HepG2 (cell line): Measurements from ENCODE around the gene EPB41. TPM values are rescaled to one million over a fixed set of nuclear protein-coding genes. Genes with fewer than 3 reads are reported as not detected.

ENCODE experiments used
- ATAC-seq: fragments of 200-7000 bp; cut with Tn5 transposase; 3 replicates; pipeline ENCODE4 v1.9.1; 2020; ENCODE audit warnings: mild to moderate bottlenecking, moderate library complexity
- BruUV-seq: library from RNA; stranded (reverse); fragments of 400-500 nt; replicated peaks from 2 replicates; lab custom pipeline; 2021; lab: Mats Ljungman, UMichigan
- CTCF ChIA-PET: fragments of 300-600 bp; formaldehyde crosslinking; extraction: SDS; loops from one replicate; lab custom pipeline; 2021; ENCODE audit warnings: low total read pairs, inconsistent platforms, low intra/inter-chr PET ratio; lab: Yijun Ruan, JAX
- POLR2A ChIA-PET: fragments of 350-600 bp; sonication (Branson Sonifier 250); formaldehyde crosslinking; loops from one replicate; lab custom pipeline; 2020; ENCODE audit warnings: antibody characterized with exemption, inconsistent platforms; lab: Yijun Ruan, JAX
- DNase-seq: peaks from one replicate; pipeline ENCODE4 v3.0.0-alpha.2; 2015; ENCODE audit warnings: low spot score
- FAIRE-seq: peaks from 3 replicates; lab custom pipeline; 2011; peaks lifted over from hg19 to GRCh38; lab: Jason Lieb, UNC
- H2AFZ ChIP-seq: one replicate; pipeline ENCODE4 v1.6.1; 2011; ENCODE audit warnings: low read length, inconsistent platforms
- H3K27ac ChIP-seq: fragments of 300-600 bp; 3 replicates; pipeline ENCODE4 v1.8.0; 2011; ENCODE audit warnings: mixed run types, mild to moderate bottlenecking, mixed read lengths, low read length, inconsistent platforms; ENCODE audit not compliant: insufficient read depth; ENCODE audit errors: extremely low read length
- H3K27me3 ChIP-seq, 2 experiments: fragments of 200-600 bp in 1 of 2; 2 replicates in 1 of 2; 3 replicates in 1 of 2; pipeline versions ENCODE4 v1.6.0 to v1.8.0; 2011; ENCODE audit warnings: low read length in 2 of 2, mild to moderate bottlenecking in 2 of 2, moderate library complexity in 2 of 2, inconsistent platforms in 1 of 2; ENCODE audit not compliant: insufficient read depth in 2 of 2, control insufficient read depth in 1 of 2
- H3K36me3 ChIP-seq, 2 experiments: fragments of 200-600 bp in 1 of 2; replicated peaks in 1 of 2; 2 replicates in 1 of 2; 3 replicates in 1 of 2; pipeline versions ENCODE4 v1.5.1 to v1.8.0; 2011; ENCODE audit warnings: low read length in 2 of 2, inconsistent platforms in 1 of 2; ENCODE audit not compliant: insufficient read depth in 2 of 2, control insufficient read depth in 1 of 2
- H3K4me1 ChIP-seq: 2 replicates; pipeline ENCODE4 v1.5.1; 2012; ENCODE audit warnings: low read length, inconsistent platforms; ENCODE audit not compliant: insufficient read depth
- H3K4me2 ChIP-seq: 2 replicates; pipeline ENCODE4 v1.6.0; 2011; ENCODE audit warnings: low read depth, low read length, inconsistent platforms
- H3K4me3 ChIP-seq, 3 experiments: fragments of 200-600 bp in 1 of 3; sonication (generic), shearing (Covaris generic) in 1 of 3; replicated peaks in 1 of 3; 2 replicates each; pipeline ENCODE4 v1.5.1; 2011 to 2016; ENCODE audit warnings: low read length in 3 of 3, inconsistent platforms in 2 of 3, low read depth in 2 of 3, mild to moderate bottlenecking in 2 of 3, control low read depth in 1 of 3, mixed read lengths in 1 of 3; ENCODE audit not compliant: insufficient read depth in 1 of 3
- H3K79me2 ChIP-seq: one replicate; pipeline ENCODE4 v1.6.1; 2011; ENCODE audit warnings: low read length, inconsistent platforms; ENCODE audit not compliant: insufficient read depth
- H3K9ac ChIP-seq: 2 replicates; pipeline ENCODE4 v1.6.0; 2011; ENCODE audit warnings: mild to moderate bottlenecking, low read depth, low read length, inconsistent platforms; ENCODE audit not compliant: insufficient read depth
- H3K9me3 ChIP-seq: 2 replicates; pipeline ENCODE4 v1.5.1; 2012; ENCODE audit warnings: mild to moderate bottlenecking, low read length
- H4K20me1 ChIP-seq: 2 replicates; pipeline ENCODE4 v1.6.0; 2011; ENCODE audit warnings: inconsistent platforms, mild to moderate bottlenecking, low read length, moderate library complexity; ENCODE audit not compliant: insufficient read depth
- CBX5 ChIP-seq: sonication (generic); formaldehyde crosslinking; IDR thresholded peaks from 2 replicates; pipeline ENCODE4 v1.4.0; 2020; ENCODE audit warnings: missing genetic modification reagents, borderline replicate concordance
- HNF1A ChIP-seq, 2 experiments: sonication (generic) in 1 of 2; formaldehyde crosslinking in 1 of 2; IDR thresholded peaks; 2 replicates each; pipeline versions ENCODE4 v1.4.0 to v1.6.1; 2016 to 2020; ENCODE audit warnings: borderline replicate concordance in 1 of 2, low read depth in 1 of 2, mild to moderate bottlenecking in 1 of 2, missing genetic modification reagents in 1 of 2
- MEIS1 ChIP-seq: sonication (generic); formaldehyde crosslinking; IDR thresholded peaks from 2 replicates; pipeline ENCODE4 v1.9.0; 2021; ENCODE audit warnings: mild to moderate bottlenecking, missing genetic modification reagents, moderate library complexity, borderline replicate concordance
- NFE2L1 ChIP-seq: sonication (generic); formaldehyde crosslinking; IDR thresholded peaks from 2 replicates; pipeline ENCODE4 v1.4.0; 2020; ENCODE audit warnings: missing genetic modification reagents, mild to moderate bottlenecking, borderline replicate concordance
- RFXAP ChIP-seq: sonication (generic); formaldehyde crosslinking; IDR thresholded peaks from 2 replicates; pipeline ENCODE4 v1.4.0; 2020; ENCODE audit warnings: missing genetic modification reagents, borderline replicate concordance
- TBX2 ChIP-seq: sonication (generic); formaldehyde crosslinking; IDR thresholded peaks from 2 replicates; pipeline ENCODE4 v1.5.0; 2020; ENCODE audit warnings: missing genetic modification reagents, mild to moderate bottlenecking, borderline replicate concordance
- U2AF1 ChIP-seq: fragments of 200-400 bp; formaldehyde crosslinking; optimal IDR thresholded peaks from 2 replicates; pipeline ENCODE3; 2017; ENCODE audit warnings: mild to moderate bottlenecking, low read depth, low read length
- ZFY ChIP-seq: sonication (generic); formaldehyde crosslinking; IDR thresholded peaks from 2 replicates; pipeline ENCODE4 v1.4.0; 2020; ENCODE audit warnings: missing genetic modification reagents
- ZNF20 ChIP-seq: sonication (generic); formaldehyde crosslinking; IDR thresholded peaks from 2 replicates; pipeline ENCODE4 v1.4.0; 2020; ENCODE audit warnings: mild to moderate bottlenecking, moderate library complexity, missing genetic modification reagents
- ZNF589 ChIP-seq: sonication (generic); formaldehyde crosslinking; conservative IDR thresholded peaks from 2 replicates; pipeline ENCODE4 v1.8.0; 2022; ENCODE audit warnings: mild to moderate bottlenecking, moderate library complexity, missing genetic modification reagents
- ZNF780A ChIP-seq: sonication (generic); formaldehyde crosslinking; IDR thresholded peaks from 2 replicates; pipeline ENCODE4 v1.8.0; 2022; ENCODE audit warnings: mild to moderate bottlenecking, missing genetic modification reagents, moderate library complexity
- ZNF784 ChIP-seq: sonication (generic); formaldehyde crosslinking; IDR thresholded peaks from 2 replicates; pipeline ENCODE4 v1.5.1; 2020; ENCODE audit warnings: missing genetic modification reagents, mild to moderate bottlenecking, borderline replicate concordance
- WGBS: methylation state at CpG from one replicate; pipeline ENCODE4 v1.1.6; 2017; ENCODE audit warnings: low lambda C conversion rate; 5-methylcytosine and 5-hydroxymethylcytosine counted together
- in situ Hi-C: cut with HindIII; loops from 2 replicates; pipeline ENCODE4 v1.10.0; 2017; ENCODE audit warnings: low pct_unique_long_range_greater_than_20kb; ENCODE audit not compliant: extremely low pct_ligation_motif_present
- intact Hi-C: fragments of 100-400 bp; cut with micrococcal nuclease; formaldehyde crosslinking; loops from one replicate; pipeline ENCODE4 v1.10.0; 2022; ENCODE audit not compliant: unreplicated experiment
- polyA plus RNA-seq, 8 experiments: library from polyadenylated mRNA; depleted of rRNA in 3 of 8; stranded (reverse) in 7 of 8; unstranded in 1 of 8; fragments of >200 nt; fragmentation: Illumina TruSeq in 4 of 8; extraction: Trizol in 4 of 8; gene quantifications; 2 replicates each; pipeline versions ENCODE4 v1.2.1 to v1.2.3, GENCODE V29; 2011 to 2016; ENCODE audit warnings: low read depth in 4 of 8, missing spikeins in 1 of 8, mixed read lengths in 1 of 8; ENCODE audit not compliant: insufficient read depth in 1 of 8
- total RNA-seq, 5 experiments: library from RNA; depleted of rRNA; stranded (reverse); fragments of >200 nt; fragmentation: Illumina TruSeq; extraction: Trizol; gene quantifications; 2 replicates each; pipeline ENCODE4 v1.2.3, GENCODE V29; 2016; ENCODE audit warnings: low read depth in 1 of 5
- TF ChIP-seq, protein P1 (sequence below): sonication (generic); formaldehyde crosslinking; IDR thresholded peaks from 2 replicates; pipeline ENCODE4 v1.5.1; 2020; ENCODE audit warnings: mild to moderate bottlenecking, missing genetic modification reagents, moderate library complexity

Gene EPB41
- total and polyA plus RNA-seq, 2 of the 13 experiments (the other 11 are each of a cell fraction or from before 2014, with no cell fraction given): 34.5 to 46.7 TPM

DNA sequence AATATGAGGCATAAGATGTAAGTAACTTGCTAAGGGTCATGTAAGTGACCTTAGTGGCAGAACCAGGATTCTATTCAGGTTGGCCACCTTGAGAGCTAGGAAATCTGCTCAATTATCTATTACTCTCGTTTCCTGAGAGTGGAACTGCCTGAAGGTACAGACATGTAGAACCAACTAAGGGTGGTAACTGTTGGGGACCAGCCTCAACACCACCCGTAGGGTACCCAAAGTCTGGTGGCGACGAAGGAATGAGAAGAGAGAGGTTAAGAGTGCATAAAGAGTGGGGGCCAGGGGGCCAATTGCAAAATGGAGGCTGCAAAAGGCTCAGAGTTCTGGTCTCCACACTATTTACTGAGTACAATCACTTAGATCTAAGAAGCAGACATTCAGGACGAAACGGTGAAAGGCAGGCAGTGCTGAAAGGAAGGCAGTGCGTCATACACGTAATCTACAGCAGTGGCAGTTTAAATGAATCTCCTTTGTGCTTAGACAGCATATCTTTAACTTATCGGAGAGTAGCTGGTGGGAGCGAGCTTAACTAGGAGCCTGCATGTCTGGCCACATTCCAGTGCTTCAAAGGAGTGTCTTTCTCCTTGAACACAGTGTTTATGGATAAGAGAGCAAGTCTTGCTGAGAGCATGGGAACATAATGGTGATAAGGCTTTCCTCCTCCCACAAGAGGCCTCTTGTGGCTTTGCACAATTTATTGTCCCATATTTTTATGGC is 242.3 kb downstream of the EPB41 start (continued):
- no peak for TF ChIP-seq HNF1A (IDR thresholded peaks at IDR 0.05; ENCODE audit: low read depth)
- no peak for TF ChIP-seq HNF1A (CRISPR knock-in tag; IDR thresholded peaks at IDR 0.05; ENCODE audit: borderline replicate concordance)
- TF ChIP-seq ZNF784: no peak
- TF ChIP-seq ZNF589: no peak
- TF ChIP-seq, all 625 proteins: peak for 2

- Histone ChIP-seq H4K20me1 (peaks cover 5% of the 10 kb centered on the region; the same call in 1 of the 2 replicates), H3K4me2 (no peak overlapping the region), H3K36me3 (peaks cover 15 to 82% of the 10 kb centered on the region in 2 experiments), H3K9me3 (no peaks in the 10 kb centered on the region), H3K79me2 (peaks cover 10% of the 10 kb centered on the region), H2AFZ (no peak overlapping the region), H3K9ac (no peak overlapping the region), H3K4me1 (peaks cover 8% of the 10 kb centered on the region), H3K27ac (no peak overlapping the region), H3K27me3 (no peaks in the 10 kb centered on the region), H3K4me3 (no peak overlapping the region)
- FAIRE-seq (no peak), ATAC-seq (no peak), DNase-seq (no peak)
- CTCF ChIA-PET: no interaction called here
- POLR2A ChIA-PET: interaction anchor here (1.2 kb wide), 1 partner anchor 25 kb away, joined by 4 read pairs; the partner anchor contains the start of gene SRSF4
- intact Hi-C loops (no loop called here), in situ Hi-C loops (no loop called here)
- no TSS peak for BruUV-seq
- 97% methylated on average over 3 of the region's 3 CpGs for WGBS
- TF ChIP-seq MEIS1 (CRISPR knock-in tag) (no peak), ZNF780A (CRISPR knock-in tag) (no peak), NFE2L1 (CRISPR knock-in tag) (no peak), RFXAP (CRISPR knock-in tag) (no peak), TBX2 (CRISPR knock-in tag) (no peak), U2AF1 (no peak), ZNF20 (no peak), CBX5 (CRISPR knock-in tag) (no peak), ZFY (no peak)
- TF ChIP-seq, protein P1, sequence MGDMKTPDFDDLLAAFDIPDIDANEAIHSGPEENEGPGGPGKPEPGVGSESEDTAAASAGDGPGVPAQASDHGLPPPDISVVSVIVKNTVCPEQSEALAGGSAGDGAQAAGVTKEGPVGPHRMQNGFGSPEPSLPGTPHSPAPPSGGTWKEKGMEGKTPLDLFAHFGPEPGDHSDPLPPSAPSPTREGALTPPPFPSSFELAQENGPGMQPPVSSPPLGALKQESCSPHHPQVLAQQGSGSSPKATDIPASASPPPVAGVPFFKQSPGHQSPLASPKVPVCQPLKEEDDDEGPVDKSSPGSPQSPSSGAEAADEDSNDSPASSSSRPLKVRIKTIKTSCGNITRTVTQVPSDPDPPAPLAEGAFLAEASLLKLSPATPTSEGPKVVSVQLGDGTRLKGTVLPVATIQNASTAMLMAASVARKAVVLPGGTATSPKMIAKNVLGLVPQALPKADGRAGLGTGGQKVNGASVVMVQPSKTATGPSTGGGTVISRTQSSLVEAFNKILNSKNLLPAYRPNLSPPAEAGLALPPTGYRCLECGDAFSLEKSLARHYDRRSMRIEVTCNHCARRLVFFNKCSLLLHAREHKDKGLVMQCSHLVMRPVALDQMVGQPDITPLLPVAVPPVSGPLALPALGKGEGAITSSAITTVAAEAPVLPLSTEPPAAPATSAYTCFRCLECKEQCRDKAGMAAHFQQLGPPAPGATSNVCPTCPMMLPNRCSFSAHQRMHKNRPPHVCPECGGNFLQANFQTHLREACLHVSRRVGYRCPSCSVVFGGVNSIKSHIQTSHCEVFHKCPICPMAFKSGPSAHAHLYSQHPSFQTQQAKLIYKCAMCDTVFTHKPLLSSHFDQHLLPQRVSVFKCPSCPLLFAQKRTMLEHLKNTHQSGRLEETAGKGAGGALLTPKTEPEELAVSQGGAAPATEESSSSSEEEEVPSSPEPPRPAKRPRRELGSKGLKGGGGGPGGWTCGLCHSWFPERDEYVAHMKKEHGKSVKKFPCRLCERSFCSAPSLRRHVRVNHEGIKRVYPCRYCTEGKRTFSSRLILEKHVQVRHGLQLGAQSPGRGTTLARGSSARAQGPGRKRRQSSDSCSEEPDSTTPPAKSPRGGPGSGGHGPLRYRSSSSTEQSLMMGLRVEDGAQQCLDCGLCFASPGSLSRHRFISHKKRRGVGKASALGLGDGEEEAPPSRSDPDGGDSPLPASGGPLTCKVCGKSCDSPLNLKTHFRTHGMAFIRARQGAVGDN (CRISPR knock-in tag): no peak
These were observed 242.9 kb downstream of the EPB41 start for GRCh38 chr1:29157269-29157601.
